H1 (cell line): ENCODE results near the gene STRN. TPM values are rescaled to one million over a fixed set of nuclear protein-coding genes. Genes with fewer than 3 reads are reported as not detected.

Experiments
- CTCF ChIA-PET: fragments of 300-600 bp; sonication (Branson Sonifier 250); formaldehyde crosslinking; loops from one replicate; lab custom pipeline; 2021; ENCODE audit not compliant: partially characterized antibody; lab: Charles Lee
- POLR2A ChIA-PET: fragments of 300-600 bp; sonication (Branson Sonifier 250); formaldehyde crosslinking; loops from one replicate; lab custom pipeline; 2021; ENCODE audit warnings: inconsistent platforms; ENCODE audit not compliant: partially characterized antibody; lab: Charles Lee
- DNase-seq, 2 experiments: peaks; one replicate each; pipeline versions ENCODE4 v3.0.0 to v3.0.0-alpha.2; 2010 to 2022; ENCODE audit warnings: low spot score in 2 of 2, low read depth in 1 of 2, mixed read lengths in 1 of 2
- FAIRE-seq: peaks from 2 replicates; lab custom pipeline; 2011; peaks lifted over from hg19 to GRCh38; lab: Jason Lieb, UNC
- H2AFZ ChIP-seq: 2 replicates; pipeline ENCODE4 v1.8.1; 2012; ENCODE audit warnings: low read length, inconsistent platforms
- H2AK5ac ChIP-seq: 2 replicates; pipeline ENCODE4 v1.6.1; 2013; ENCODE audit warnings: low read depth, low read length
- H2BK120ac ChIP-seq: replicated peaks from 2 replicates; pipeline ENCODE3; 2013; ENCODE audit warnings: low read depth, low read length, inconsistent platforms
- H2BK12ac ChIP-seq: 2 replicates; pipeline ENCODE4 v1.6.1; 2013; ENCODE audit warnings: low read depth, low read length
- H2BK15ac ChIP-seq: 2 replicates; pipeline ENCODE4 v1.6.1; 2013; ENCODE audit warnings: low read length
- H2BK20ac ChIP-seq: 2 replicates; pipeline ENCODE4 v1.6.1; 2013; ENCODE audit warnings: low read length
- H2BK5ac ChIP-seq: 2 replicates; pipeline ENCODE4 v1.6.1; 2013; ENCODE audit warnings: low read depth, low read length
- H3K14ac ChIP-seq: 2 replicates; pipeline ENCODE4 v1.6.1; 2013; ENCODE audit warnings: inconsistent platforms; ENCODE audit not compliant: insufficient read length
- H3K18ac ChIP-seq: 2 replicates; pipeline ENCODE4 v1.6.1; 2013; ENCODE audit warnings: low read length; ENCODE audit errors: extremely low read depth
- H3K23ac ChIP-seq: 2 replicates; pipeline ENCODE4 v1.6.1; 2013; ENCODE audit warnings: inconsistent platforms; ENCODE audit not compliant: insufficient read length
- H3K23me2 ChIP-seq: 2 replicates; pipeline ENCODE4 v1.6.1; 2013; ENCODE audit warnings: low read depth, low read length
- H3K27ac ChIP-seq: 2 replicates; pipeline ENCODE4 v1.6.1; 2011; ENCODE audit warnings: low read depth, low read length, inconsistent platforms
- H3K27me3 ChIP-seq, 4 experiments: replicated peaks in 1 of 4; 1 replicate in 1 of 4; 2 replicates in 3 of 4; pipeline versions ENCODE4 v1.6.1 to v1.8.1; 2011 to 2013; ENCODE audit warnings: low read length in 3 of 4, mild to moderate bottlenecking in 3 of 4, inconsistent platforms in 2 of 4, mixed read lengths in 2 of 4, moderate library complexity in 1 of 4; ENCODE audit not compliant: control insufficient read depth in 3 of 4, insufficient read depth in 3 of 4; ENCODE audit errors: extremely low read depth in 1 of 4
- H3K36me3 ChIP-seq, 4 experiments: 2 replicates each; pipeline versions ENCODE4 v1.6.1 to v1.8.1; 2011 to 2013; ENCODE audit warnings: mild to moderate bottlenecking in 4 of 4, low read length in 3 of 4, moderate library complexity in 2 of 4, control low read depth in 1 of 4, inconsistent platforms in 1 of 4; ENCODE audit not compliant: insufficient read depth in 4 of 4, control insufficient read depth in 2 of 4
- H3K4ac ChIP-seq: replicated peaks from 2 replicates; pipeline ENCODE3; 2013; ENCODE audit warnings: low read length, low read depth, mixed read lengths, inconsistent platforms; ENCODE audit not compliant: insufficient read length
- H3K4me1 ChIP-seq, 4 experiments: replicated peaks in 1 of 4; 1 replicate in 1 of 4; 2 replicates in 3 of 4; pipeline versions ENCODE4 v1.6.1 to v1.8.1; 2011 to 2013; ENCODE audit warnings: low read length in 3 of 4, inconsistent platforms in 2 of 4, mixed read lengths in 1 of 4; ENCODE audit not compliant: insufficient read depth in 4 of 4, control insufficient read depth in 3 of 4
- H3K4me2 ChIP-seq, 2 experiments: 2 replicates each; pipeline versions ENCODE4 v1.6.1 to v1.8.1; 2011 to 2013; ENCODE audit warnings: low read depth in 2 of 2, low read length in 2 of 2, control low read depth in 1 of 2, inconsistent platforms in 1 of 2, mild to moderate bottlenecking in 1 of 2; ENCODE audit not compliant: insufficient read depth in 1 of 2
- H3K4me3 ChIP-seq, 4 experiments: fragments of 200-600, 300-600 bp in 1 of 4; sonication (generic), shearing (Covaris generic), sonication (Bioruptor Twin) in 1 of 4; 2 replicates each; pipeline versions ENCODE4 v1.5.1 to v1.8.1; 2011 to 2016; ENCODE audit warnings: low read length in 4 of 4, low read depth in 3 of 4, control low read depth in 2 of 4, inconsistent platforms in 2 of 4, mild to moderate bottlenecking in 2 of 4, mixed read lengths in 1 of 4, moderate library complexity in 1 of 4; ENCODE audit not compliant: insufficient read depth in 2 of 4; ENCODE audit errors: extremely low read depth in 1 of 4
- H3K56ac ChIP-seq: replicated peaks from 2 replicates; pipeline ENCODE3; 2013; ENCODE audit warnings: low read depth, mild to moderate bottlenecking, mixed read lengths, low read length, inconsistent platforms; ENCODE audit not compliant: insufficient read length
- H3K79me1 ChIP-seq: 2 replicates; pipeline ENCODE4 v1.6.1; 2013; ENCODE audit warnings: low read depth, low read length, control low read depth
- H3K79me2 ChIP-seq, 2 experiments: 2 replicates each; pipeline versions ENCODE4 v1.6.1 to v1.8.1; 2012 to 2013; ENCODE audit warnings: low read length in 2 of 2, mild to moderate bottlenecking in 2 of 2, inconsistent platforms in 1 of 2; ENCODE audit not compliant: insufficient read depth in 2 of 2, control insufficient read depth in 1 of 2
- H3K9ac ChIP-seq, 4 experiments: replicated peaks in 1 of 4; 1 replicate in 1 of 4; 2 replicates in 3 of 4; pipeline versions ENCODE4 v1.6.1 to v1.8.1; 2011 to 2013; ENCODE audit warnings: low read depth in 3 of 4, low read length in 3 of 4, control low read depth in 2 of 4, mild to moderate bottlenecking in 2 of 4, moderate library complexity in 2 of 4, inconsistent platforms in 1 of 4; ENCODE audit errors: extremely low read depth in 1 of 4
- H3K9me3 ChIP-seq, 2 experiments: 2 replicates each; pipeline versions ENCODE4 v1.6.1 to v1.8.1; 2012 to 2013; ENCODE audit warnings: mild to moderate bottlenecking in 2 of 2, moderate library complexity in 2 of 2, control low read depth in 1 of 2, inconsistent platforms in 1 of 2, low read depth in 1 of 2, low read length in 1 of 2, mixed read lengths in 1 of 2; ENCODE audit not compliant: insufficient read depth in 2 of 2
- H4K20me1 ChIP-seq, 2 experiments: replicated peaks in 1 of 2; 2 replicates each; pipeline versions ENCODE3 to v1.8.1; 2011 to 2013; ENCODE audit warnings: inconsistent platforms in 2 of 2, low read length in 2 of 2, mild to moderate bottlenecking in 1 of 2; ENCODE audit not compliant: insufficient read depth in 2 of 2, control insufficient read depth in 1 of 2
- H4K5ac ChIP-seq: 2 replicates; pipeline ENCODE4 v1.6.1; 2013; ENCODE audit warnings: low read length, low read depth, mixed read lengths, inconsistent platforms; ENCODE audit not compliant: insufficient read length
- H4K8ac ChIP-seq: 2 replicates; pipeline ENCODE4 v1.8.0; 2013; ENCODE audit warnings: mild to moderate bottlenecking, moderate library complexity, low read length, inconsistent platforms; ENCODE audit not compliant: insufficient read depth; ENCODE audit errors: extremely low read depth
- H4K91ac ChIP-seq: replicated peaks from 2 replicates; pipeline ENCODE3; 2013; ENCODE audit warnings: low read length, mixed read lengths, inconsistent platforms; ENCODE audit not compliant: insufficient read length
- HDAC6 ChIP-seq: IDR thresholded peaks from one replicate; pipeline ENCODE4 v1.7.1; 2012; ENCODE audit warnings: low read depth, mild to moderate bottlenecking, inconsistent platforms, low read length, moderate library complexity
- JUN ChIP-seq: IDR thresholded peaks from 2 replicates; pipeline ENCODE4 v1.6.1; 2011; ENCODE audit warnings: low read depth, mild to moderate bottlenecking, improper control_type of control experiment, low read length
- MAFK ChIP-seq: IDR thresholded peaks from 2 replicates; pipeline ENCODE4 v1.6.1; 2012; ENCODE audit warnings: low read depth, mild to moderate bottlenecking, improper control_type of control experiment, low read length
- POLR2A ChIP-seq, 2 experiments: IDR thresholded peaks; 1 replicate in 1 of 2; 2 replicates in 1 of 2; pipeline ENCODE4 v1.6.1; 2011; ENCODE audit warnings: low read depth in 2 of 2, low read length in 2 of 2, mild to moderate bottlenecking in 2 of 2; ENCODE audit errors: control extremely low read depth in 1 of 2
- SAP30 ChIP-seq: fragments of 300-600 bp; sonication (generic); IDR thresholded peaks from 2 replicates; pipeline ENCODE4 v1.7.1; 2012; ENCODE audit warnings: low read length, moderate library complexity, mild to moderate bottlenecking, inconsistent platforms; ENCODE audit not compliant: insufficient read depth, insufficient replicate concordance
- SP2 ChIP-seq: IDR thresholded peaks from 2 replicates; pipeline ENCODE4 v1.6.1; 2012; ENCODE audit warnings: mild to moderate bottlenecking, low read length, inconsistent platforms
- SRF ChIP-seq: IDR thresholded peaks from 2 replicates; pipeline ENCODE4 v1.6.1; 2011; ENCODE audit warnings: mild to moderate bottlenecking, low read depth, low read length, moderate library complexity
- TAF1 ChIP-seq: IDR thresholded peaks from 2 replicates; pipeline ENCODE4 v1.6.1; 2011; ENCODE audit warnings: mild to moderate bottlenecking, low read depth, low read length
- ZNF274 ChIP-seq: IDR thresholded peaks from 2 replicates; pipeline ENCODE4 v1.7.0; 2012; ENCODE audit warnings: low read length, borderline replicate concordance; ENCODE audit errors: extremely low read depth
- WGBS, 2 experiments: shearing (Covaris generic) in 1 of 2; methylation state at CpG; one replicate each; pipeline versions ENCODE4 v1.1.6 to v1.1.7; 2013 to 2015; ENCODE audit warnings: low lambda C conversion rate in 2 of 2, mixed read lengths in 2 of 2, inconsistent platforms in 1 of 2, low coverage in 1 of 2, missing lambda C conversion rate in 1 of 2; ENCODE audit not compliant: insufficient replicate concordance in 2 of 2, insufficient coverage in 1 of 2, insufficient read length in 1 of 2; ENCODE audit errors: extremely low coverage in 1 of 2, missing lambda C conversion rate in 1 of 2; 5-methylcytosine and 5-hydroxymethylcytosine counted together
- polyA plus RNA-seq, 7 experiments: library from polyadenylated mRNA; depleted of rRNA in 3 of 7; stranded (reverse) in 5 of 7; unstranded in 2 of 7; fragments of >200 nt in 5 of 7; fragments of 200-250 nt in 2 of 7; gene quantifications; 1 replicate in 5 of 7; 2 replicates in 1 of 7; 4 replicates in 1 of 7; pipeline versions ENCODE4 v1.2.1 to v1.2.3, GENCODE V29; 2011 to 2013; ENCODE audit warnings: missing spikeins in 2 of 7, mixed read lengths in 2 of 7
- total RNA-seq: library from RNA; stranded (reverse); fragmentation: NEBNext Ultra II Directional; extraction: Animal tissue kit (Norgen Biotek cat#: 25700); gene quantifications from 2 replicates; pipeline ENCODE4 v1.2.1, GENCODE V29; 2021

The STRN gene
- total and polyA plus RNA-seq, 2 of the 8 experiments (the other 6 are each of a cell fraction or from before 2014, with no cell fraction given): 8.3 to 47.0 TPM

DNA sequence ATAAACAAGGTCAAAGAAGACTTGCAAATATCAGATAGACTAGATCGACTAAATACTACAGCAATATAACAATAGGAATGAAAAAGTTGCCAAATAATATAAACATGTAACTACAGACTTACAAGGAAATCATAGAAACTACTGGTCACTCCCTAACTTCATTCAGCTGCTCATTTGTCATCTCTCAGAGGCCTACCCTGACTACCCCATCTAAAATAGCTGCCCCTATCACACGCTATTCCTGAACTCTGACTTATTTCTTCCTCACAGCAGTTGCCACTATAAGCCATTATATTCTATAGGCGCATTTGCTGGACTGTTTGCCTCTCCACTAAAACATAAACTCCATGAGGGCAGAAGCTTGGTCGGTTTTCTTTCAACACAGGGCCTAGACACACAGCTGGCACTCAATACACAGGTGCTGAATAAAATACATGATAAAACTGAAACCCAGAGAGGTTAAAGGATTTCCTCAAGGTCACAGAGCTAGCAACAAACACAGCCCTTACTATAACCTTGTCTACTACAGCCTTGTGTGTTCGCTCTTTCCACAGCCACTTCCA, 1.8 kb downstream of the STRN start:
- H4K5ac ChIP-seq: no peak overlapping the region
- 56% methylated on average over 5 of the region's 5 CpGs; no CpG with 5 or more reads in 1 of the 2 experiments for WGBS, 2 experiments
- H3K14ac ChIP-seq: no peak overlapping the region
- peak overlapping the region; percentile 82 to 86 for H3K4me2 ChIP-seq
- peak overlapping the region; percentile 38; the same call in 1 of the 2 replicates for H3K18ac ChIP-seq
- no peak overlapping the region for H4K8ac ChIP-seq
- H2BK20ac ChIP-seq: 0 out of 2 replicates have a peak overlapping the region, but pooled peaks have one; percentile 76
- peak overlapping the region; percentile 5 for H4K91ac ChIP-seq
- H2AK5ac ChIP-seq: peak overlapping the region; percentile 67
- no peak overlapping the region for H2BK15ac ChIP-seq
- no peaks in the 10 kb centered on the region; a peak in 1 of 8 replicates for H3K36me3 ChIP-seq
- no peaks in the 10 kb centered on the region for H3K9me3 ChIP-seq
- no peak overlapping the region for H2BK120ac ChIP-seq
- TF ChIP-seq ZNF274: no peak
- no peak for TF ChIP-seq SRF
- no peak for TF ChIP-seq MAFK
- no peak for TF ChIP-seq POLR2A (IDR thresholded peaks at IDR 0.05; ENCODE audit: control extremely low read depth in 1 of 2, low read depth in 2 of 2, low read length in 2 of 2)
- no peak for TF ChIP-seq TAF1
- no peak for TF ChIP-seq SAP30
- no peak for TF ChIP-seq HDAC6
- no peak for TF ChIP-seq JUN
- no peak for TF ChIP-seq SP2
- TF ChIP-seq, all 59 proteins: peak for 0
- H3K79me2 ChIP-seq: peaks cover 0 to 52% of the 10 kb centered on the region in 2 experiments; a peak in 3 of 4 replicates
- H3K56ac ChIP-seq: no peak overlapping the region
- H4K20me1 ChIP-seq: no peaks in the 10 kb centered on the region
- CTCF ChIA-PET: no interaction called here
- no peaks in the 10 kb centered on the region for H3K27me3 ChIP-seq
- POLR2A ChIA-PET: no interaction called here
- peaks cover 7 to 19% (median 15%) of the 10 kb centered on the region in 4 experiments for H3K4me1 ChIP-seq
- H3K4ac ChIP-seq: peak overlapping the region; percentile 1
- peak overlapping the region; percentile 89 to 95 (median 92); a peak in 5 of 8 replicates for H3K4me3 ChIP-seq
- H3K79me1 ChIP-seq: no peaks in the 10 kb centered on the region
- H3K23me2 ChIP-seq: peaks cover 11% of the 10 kb centered on the region
- FAIRE-seq (no peak), DNase-seq (no peak)
- H3K23ac ChIP-seq: no peak overlapping the region
- H2BK12ac ChIP-seq: peak overlapping the region; percentile 71
- H2BK5ac ChIP-seq: peak overlapping the region; percentile 62; the same call in 1 of the 2 replicates
- no peak overlapping the region for H3K27ac ChIP-seq
- no peak overlapping the region for H2AFZ ChIP-seq
- no peak overlapping the region for H3K9ac ChIP-seq
